Endothelial cell of hepatic sinusoid (primary cell): ENCODE results near the gene TNPO3.

Source experiments
- in situ Hi-C: cut with HindIII; loops from 2 replicates; pipeline ENCODE4 v1.10.0; 2017; ENCODE audit warnings: low sequenced_read_pairs

Gene TNPO3

GRCh38 chr7:129054438-129055293 lies at the start of gene TNPO3:
TSS of gene TNPO3 (minus strand) at chr7:129055111. CDS start at chr7:129054770, 341 bp downstream.
- in situ Hi-C loops: no loop called here

- in situ Hi-C loops: no loop called here
Measured at GRCh38 chr7:129103561-129104324, 48.8 kb upstream of the TNPO3 start.

GRCh38 chr7:129101746-129102145 lies 46.8 kb upstream of the TNPO3 start:
- in situ Hi-C loops: no loop called here

- in situ Hi-C loops: no loop called here
Measured at GRCh38 chr7:129100827-129101166, 45.9 kb upstream of the TNPO3 start.

GRCh38 chr7:129098409-129099084 lies 43.6 kb upstream of the TNPO3 start:
- in situ Hi-C loops: no loop called here

GRCh38 chr7:129095258-129095657 lies 40.3 kb upstream of the TNPO3 start:
- in situ Hi-C loops: no loop called here

- in situ Hi-C loops: no loop called here
Measured at GRCh38 chr7:129094501-129094900, 39.6 kb upstream of the TNPO3 start.

GRCh38 chr7:129093867-129094456 lies 39.1 kb upstream of the TNPO3 start:
- in situ Hi-C loops: no loop called here

- in situ Hi-C loops: no loop called here
Measured at GRCh38 chr7:129091484-129092002, 36.6 kb upstream of the TNPO3 start.

GRCh38 chr7:129090300-129090907 lies 35.5 kb upstream of the TNPO3 start:
- in situ Hi-C loops: no loop called here

GRCh38 chr7:129089521-129090212 lies 34.8 kb upstream of the TNPO3 start:
- in situ Hi-C loops: loop anchor here (10.0 kb wide), 2 partner anchors 65 to 175 kb away; partner anchors contain the start of gene KCP

GRCh38 chr7:129084801-129085551 lies 30.1 kb upstream of the TNPO3 start:
- in situ Hi-C loops: loop anchor here (5.0 to 10.0 kb wide), 3 partner anchors 42 to 170 kb away; partner anchors contain the start of gene KCP

- in situ Hi-C loops: loop anchor here (5.0 to 10.0 kb wide), 3 partner anchors 44 to 169 kb away; partner anchors contain the start of gene KCP
Measured at GRCh38 chr7:129083525-129083924, 28.6 kb upstream of the TNPO3 start.

- in situ Hi-C loops: no loop called here
Measured at GRCh38 chr7:129078455-129078854, 23.5 kb upstream of the TNPO3 start.

GRCh38 chr7:129076886-129077285 lies 22.0 kb upstream of the TNPO3 start:
- in situ Hi-C loops: no loop called here

- in situ Hi-C loops: no loop called here
Measured at GRCh38 chr7:129074994-129075393, 20.1 kb upstream of the TNPO3 start.

GRCh38 chr7:129074361-129074871 lies 19.5 kb upstream of the TNPO3 start:
- in situ Hi-C loops: no loop called here

GRCh38 chr7:129073738-129074137 lies 18.8 kb upstream of the TNPO3 start:
- in situ Hi-C loops: no loop called here

GRCh38 chr7:129073204-129073603 lies 18.3 kb upstream of the TNPO3 start:
- in situ Hi-C loops: no loop called here
